CD4-positive, alpha-beta T cell treated with Interleukin-10 for 1 hour (primary cell): ENCODE measurements around the gene IFNA16.
"Not testable (repeated sequence)": the region's sequence is repeated elsewhere in the genome, so short reads cannot be mapped to it uniquely, and the experiment has no call there.

ENCODE experiments used
- DNase-seq: peaks from one replicate; pipeline ENCODE4 v3.0.0-alpha.2; 2020

The IFNA16 gene

DNA sequence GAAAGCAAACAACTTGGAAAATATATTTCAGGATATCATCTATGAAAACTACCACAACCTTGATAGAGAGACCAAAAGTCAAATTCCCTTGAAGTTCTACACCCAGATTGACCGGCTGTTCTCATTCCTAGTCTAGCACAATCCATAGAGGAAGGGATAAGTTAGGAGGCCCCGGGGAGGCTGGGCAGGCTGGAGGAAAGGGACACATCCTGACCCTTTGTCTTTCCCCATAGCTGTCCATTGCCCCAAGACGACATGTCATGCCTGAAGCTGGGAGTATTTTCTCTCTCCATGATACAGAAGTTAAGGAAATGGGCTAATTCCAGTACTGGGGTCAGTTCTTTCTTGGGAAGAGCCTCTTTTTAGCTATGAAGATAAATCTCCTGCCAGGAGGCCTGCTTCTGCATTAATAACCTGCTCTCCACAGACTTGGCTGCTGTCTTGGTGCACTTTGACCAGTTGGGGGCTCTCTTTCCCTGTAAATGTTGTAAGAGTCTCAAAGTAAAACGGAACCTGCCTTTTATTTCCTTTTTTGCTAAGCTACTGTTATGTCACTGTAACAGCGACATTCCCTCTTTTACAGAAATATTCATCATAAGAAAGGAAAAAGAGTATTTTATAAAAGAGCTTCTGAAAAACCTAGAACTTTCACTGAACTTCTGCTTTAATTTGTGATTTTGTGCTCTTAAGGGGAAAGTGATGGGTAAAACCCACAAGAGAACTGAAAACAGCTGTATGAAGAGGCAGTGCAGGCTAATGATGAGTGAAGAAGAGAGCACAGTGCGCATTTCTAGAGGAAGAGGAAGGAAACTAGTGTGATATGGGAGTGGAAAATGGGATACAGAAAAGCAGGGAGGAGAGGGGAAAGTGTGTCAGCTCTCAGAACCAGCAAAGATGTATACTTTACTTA lies 22.0 kb downstream of the IFNA16 start:
- DNase-seq = peak; percentile 70

DNA sequence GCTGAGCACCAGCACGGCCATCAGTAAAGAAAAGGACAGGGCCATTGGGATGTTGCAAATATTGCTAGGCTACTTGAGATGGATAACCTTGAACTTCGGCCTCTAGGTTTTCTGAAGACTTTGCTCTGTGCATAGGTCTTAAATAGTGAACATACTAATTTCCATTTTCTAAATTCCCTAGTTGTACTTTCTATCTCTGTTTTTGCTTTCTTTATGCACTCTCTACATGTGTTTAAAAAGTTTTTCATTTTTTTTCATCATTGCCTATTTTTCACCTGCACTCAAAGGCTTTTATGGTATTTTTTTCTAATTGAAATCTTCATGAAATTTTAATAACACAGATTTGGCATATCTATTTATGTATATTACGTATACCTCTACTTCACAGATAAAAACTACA lies 29.6 kb downstream of the IFNA16 start, which contains the start of gene IFNA4:
Gene IFNA4, minus strand, starts transcription at position 101 of the 400 bp plus-strand sequence. Its CDS starts 56 bp downstream, at position 45.
- DNase-seq = not testable (repeated sequence)

DNA sequence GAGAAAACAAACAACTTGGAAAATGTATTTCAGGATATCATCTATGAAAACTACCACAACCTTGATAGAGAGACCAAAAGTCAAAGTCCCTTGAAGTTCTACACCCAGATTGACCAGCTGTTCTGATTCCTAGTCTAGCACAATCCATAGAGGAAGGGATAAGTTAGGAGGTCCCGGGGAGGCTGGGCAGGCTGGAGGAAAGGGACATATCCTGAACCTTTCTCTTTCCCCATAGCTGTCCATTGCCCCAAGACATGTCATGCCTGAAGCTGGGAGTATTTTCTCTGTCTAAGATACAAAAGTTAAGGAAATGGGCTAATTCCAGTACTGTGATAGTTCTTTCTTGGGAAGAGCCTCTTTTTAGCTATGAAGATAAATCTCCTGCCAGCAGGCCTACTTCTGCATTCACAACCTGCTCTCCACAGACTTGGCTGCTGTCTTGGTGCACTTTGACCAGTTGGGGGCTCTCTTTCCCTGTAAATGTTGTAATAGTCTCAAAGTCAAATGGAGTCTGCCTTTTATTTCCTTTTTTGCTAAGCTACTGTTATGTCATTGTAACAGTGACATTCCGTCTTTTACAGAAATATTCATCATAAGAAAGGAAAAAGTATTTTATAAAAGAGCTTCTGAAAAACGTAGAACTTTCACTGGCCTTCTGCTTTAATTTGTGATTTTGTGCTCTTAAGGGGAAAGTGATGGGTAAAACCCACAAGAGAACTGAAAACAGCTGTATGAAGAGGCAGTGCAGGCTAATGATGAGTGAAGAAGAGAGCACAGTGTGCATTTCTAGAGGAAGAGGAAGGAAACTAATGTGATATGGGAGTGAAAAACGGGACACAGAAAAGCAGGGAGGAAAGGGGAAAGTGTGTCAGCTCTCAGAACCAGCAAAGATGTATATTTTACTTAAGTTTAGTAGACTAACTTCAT lies 34.0 kb downstream of the IFNA16 start:
- DNase-seq = peak; percentile 58

DNA sequence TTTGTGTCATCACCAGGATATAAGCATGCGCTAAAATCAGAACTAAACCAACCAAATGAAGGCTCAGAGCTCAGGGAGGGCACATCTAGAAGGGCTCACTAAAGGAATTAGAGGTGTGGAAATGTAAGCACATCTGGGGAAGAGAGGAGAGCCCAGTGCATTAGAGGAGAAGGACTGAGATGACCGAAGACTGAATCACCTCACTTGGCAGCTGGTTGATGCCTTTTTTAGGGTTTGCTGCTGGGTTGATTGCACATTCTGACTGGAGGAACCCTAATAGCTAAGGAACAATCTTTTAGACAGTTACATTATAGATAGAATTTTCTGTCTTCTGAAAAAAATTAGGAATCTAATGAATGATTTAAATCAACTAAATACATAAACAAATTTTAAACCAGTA lies 42.4 kb downstream of the IFNA16 start:
- no peak for DNase-seq

DNA sequence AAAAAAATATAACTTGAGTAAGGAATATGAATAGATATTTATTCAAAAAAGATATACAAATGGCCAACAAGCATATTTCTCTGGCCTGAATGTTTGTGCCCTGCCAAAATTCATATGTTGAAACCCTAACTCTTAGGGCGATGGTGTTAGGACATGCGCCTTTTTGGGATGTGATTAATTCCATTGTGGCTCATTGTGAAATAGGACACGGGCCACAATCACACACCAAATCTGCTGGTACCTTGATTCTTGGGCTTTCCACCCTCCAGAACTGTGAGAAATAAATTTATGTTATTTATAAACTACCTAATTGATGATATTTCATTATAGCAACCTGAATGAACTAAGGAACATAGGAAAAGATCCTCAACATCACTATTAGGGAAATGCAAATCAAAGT lies 45.0 kb downstream of the IFNA16 start:
- DNase-seq = no peak

DNA sequence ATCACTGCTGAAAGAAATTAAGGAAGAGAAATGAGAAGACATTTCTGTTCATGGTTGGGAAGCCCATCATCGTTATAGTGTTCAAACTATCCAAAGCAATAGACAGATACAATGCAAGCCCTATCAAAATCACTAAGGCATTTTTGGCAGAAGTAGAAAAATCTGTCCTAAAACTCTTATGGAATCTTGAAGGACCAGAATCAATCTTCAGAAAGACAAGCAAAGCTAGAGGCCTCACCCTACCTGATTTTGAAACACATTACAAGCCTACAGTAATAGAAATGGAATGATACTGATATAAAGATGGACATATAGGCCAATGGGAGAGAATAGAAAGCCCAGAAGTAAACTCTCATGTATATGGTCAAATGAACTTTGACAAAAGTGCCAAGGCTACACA lies 45.8 kb downstream of the IFNA16 start:
- no peak for DNase-seq

DNA sequence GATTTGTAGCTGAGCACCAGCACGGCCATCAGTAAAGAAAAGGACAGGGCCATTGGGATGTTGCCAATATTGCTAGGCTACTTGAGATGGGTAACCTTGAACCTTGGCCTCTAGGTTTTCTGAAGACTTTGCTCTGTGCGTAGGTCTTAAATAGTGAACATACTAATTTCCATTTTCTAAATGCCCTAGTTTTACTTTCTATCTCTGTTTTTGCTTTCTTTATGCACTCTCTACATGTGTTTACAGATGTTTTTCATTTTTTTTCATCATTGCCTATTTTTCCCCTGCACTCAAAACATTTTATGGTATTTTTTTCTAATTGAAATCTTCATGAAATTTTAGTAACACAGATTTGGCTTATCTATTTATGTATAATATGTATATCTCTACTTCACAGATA lies 50.6 kb downstream of the IFNA16 start, which contains the start of gene IFNA21:
Gene IFNA21, minus strand, starts transcription at position 101 of the 400 bp plus-strand sequence. Its CDS starts 48 bp downstream, at position 53.
- DNase-seq = not testable (repeated sequence)
